ENCODE data around the gene SELENOO.

SELENOO gene

DNA sequence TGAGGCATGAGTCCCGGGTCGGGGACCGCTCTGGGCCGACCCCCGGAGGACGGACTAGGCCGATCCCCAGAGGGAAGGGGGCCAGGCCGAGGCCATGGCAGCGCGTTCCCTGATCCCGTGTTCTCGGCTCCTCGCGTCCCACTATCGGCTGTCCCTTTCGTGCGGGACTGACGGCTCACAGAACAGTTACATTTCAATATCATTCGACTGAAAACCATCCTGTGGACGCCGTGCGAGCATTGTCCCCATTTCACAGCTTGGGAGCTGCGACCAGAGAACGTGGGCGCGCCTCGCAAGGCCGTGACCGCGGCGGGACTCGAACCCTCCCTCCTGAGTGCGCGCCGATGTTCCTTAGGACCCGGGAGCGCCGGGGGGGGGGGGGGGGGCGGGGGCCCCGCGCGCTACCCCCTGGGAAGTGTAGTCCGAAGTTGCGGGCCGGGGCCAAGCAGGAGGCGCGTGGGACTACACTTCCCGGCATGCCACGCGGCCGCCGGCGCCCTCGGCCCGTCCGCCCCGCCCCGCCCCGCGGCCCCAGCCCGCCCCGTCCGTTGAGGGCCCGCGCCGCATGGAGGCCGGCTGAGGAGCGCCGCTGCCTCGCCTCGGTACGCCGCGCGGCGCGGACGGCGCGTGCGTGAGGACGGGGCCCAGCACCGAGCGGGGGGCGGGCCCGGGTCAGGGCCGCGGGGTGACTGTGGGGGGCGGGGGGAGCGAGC is 15.3 kb upstream of the SELENOO start, which contains the start of gene TRABD:
Gene TRABD (plus strand): TSS at position 539 of the 713 bp plus-strand sequence. CDS start 7,148 bp downstream, outside the sequence.
- peak; percentile 73 for DNase-seq

- DNase-seq, result no peak
Measured at GRCh38 chr22:50186181-50186714, 14.6 kb upstream of the SELENOO start.

- no peak for DNase-seq
Measured at GRCh38 chr22:50186761-50187523, 13.9 kb upstream of the SELENOO start.

- no peak for DNase-seq
Measured at GRCh38 chr22:50188356-50188755, 12.5 kb upstream of the SELENOO start.

GRCh38 chr22:50189184-50189848 is 11.5 kb upstream of the SELENOO start:
- no peak for DNase-seq

DNA sequence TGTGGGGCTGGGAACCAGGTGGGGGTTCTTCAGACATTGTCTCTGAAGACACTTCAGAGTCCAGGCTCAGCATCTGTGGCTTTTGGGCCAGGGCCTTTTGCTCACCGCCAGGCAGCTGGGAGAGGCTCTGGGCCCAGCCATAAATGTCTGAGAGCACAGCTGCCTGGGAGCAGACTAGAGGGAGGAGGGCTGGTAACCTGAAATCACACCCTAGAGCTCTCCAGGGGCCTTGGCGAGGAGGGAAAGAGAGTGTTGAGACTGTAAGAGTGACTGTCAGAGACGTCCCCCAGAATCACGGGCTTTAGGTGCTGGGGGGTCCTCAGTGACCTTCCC is 11.0 kb upstream of the SELENOO start:
- no peak for DNase-seq

DNA sequence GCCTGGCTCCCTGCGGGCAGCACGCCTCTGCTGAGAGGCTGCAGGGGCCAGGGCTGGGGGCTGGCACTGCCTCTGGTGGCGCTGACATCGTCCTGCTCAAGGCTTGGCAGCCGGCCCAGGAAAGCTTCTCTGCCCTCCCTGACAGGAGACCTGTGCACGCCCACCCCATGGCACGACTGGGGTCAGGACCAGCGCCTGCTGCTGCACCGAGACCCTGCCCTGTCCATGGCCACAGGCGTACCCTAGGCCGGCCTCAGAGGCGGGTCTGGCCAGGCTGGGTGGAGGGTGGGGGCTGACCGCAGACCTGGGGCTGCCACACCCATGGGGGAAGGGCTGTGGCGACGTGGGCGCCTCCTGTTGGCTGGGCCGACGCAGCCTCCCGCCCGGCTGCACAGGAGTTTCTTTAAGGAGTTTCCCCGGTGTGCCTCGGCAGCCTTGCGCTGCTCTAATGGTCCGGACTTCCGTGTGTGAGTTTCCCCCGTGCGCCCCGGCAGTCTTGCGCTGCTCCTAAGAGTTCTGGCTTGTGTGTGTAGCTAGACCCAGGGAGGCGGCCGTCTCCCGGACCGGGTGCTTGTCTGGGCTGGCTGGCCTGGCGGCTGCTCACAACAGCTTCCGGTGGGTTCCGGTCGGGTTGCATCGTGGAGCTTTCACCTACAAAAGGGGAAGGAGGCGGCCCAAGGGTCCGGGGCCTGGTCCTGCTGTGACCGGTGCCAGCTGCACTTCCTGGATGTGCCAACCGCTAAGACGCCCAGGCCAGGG is 10.4 kb upstream of the SELENOO start:
- DNase-seq, result no peak

- no peak for DNase-seq
Measured at GRCh38 chr22:50190941-50191741, 9.7 kb upstream of the SELENOO start.

- DNase-seq, result no peak
Measured at GRCh38 chr22:50192436-50193204, 8.2 kb upstream of the SELENOO start.

DNA sequence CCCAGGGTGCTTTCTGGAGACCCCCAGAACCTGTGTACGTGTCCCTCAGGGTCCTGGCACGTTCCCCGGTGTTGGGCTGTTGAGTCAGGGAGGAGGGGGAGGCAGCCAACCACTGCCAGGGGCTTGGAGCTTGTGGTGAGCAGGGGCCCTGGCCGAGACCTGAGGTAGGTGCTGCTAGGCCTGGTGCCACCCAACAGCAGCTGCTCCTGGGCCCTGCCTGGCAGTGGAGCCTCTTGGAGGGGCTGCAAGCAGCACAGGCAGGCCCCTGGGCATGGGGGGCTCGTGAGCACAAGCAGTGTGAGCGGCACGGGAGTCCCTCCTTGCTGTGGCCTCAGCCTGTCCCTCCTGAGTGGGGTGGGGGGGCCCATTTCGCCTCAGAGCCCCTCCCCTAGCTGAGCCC is 7.2 kb upstream of the SELENOO start:
- no peak for DNase-seq

DNA sequence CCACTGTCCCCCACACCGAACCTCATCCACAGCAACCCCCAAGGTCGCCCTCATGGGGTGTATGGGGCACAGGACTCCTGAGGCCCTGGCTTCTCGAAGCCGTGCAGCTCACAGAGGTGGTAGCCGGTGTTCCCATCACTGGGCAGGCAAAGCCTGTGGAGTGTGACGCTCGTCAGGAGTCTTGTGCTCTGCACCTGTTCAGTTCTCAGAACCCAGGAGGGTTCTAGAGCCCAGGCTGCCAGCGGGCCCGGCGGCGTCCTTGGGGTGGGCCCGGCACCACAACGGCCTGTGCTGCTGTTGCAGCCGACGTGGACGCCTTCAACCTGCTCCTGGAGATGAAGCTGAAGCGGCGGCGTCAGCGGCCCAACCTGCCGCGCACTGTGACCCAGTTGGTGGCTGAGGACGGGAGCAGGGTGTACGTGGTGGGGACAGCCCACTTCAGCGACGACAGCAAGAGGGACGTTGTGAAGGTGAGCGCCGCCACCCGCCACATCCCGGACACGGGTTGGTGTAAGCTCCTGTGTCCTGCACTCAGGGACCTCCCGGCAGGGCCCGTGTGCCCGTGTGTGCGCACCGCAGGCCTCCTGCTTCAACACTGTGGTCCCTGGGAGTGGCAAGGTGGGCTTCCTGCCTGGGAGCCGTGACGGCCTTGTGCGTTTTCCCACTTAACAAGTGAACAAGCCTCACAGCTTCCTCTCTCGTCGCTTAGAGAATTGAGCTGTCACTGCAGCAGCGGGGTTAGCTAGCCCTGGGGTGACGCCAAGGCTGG is 6.6 kb upstream of the SELENOO start:
- no peak for DNase-seq

DNA sequence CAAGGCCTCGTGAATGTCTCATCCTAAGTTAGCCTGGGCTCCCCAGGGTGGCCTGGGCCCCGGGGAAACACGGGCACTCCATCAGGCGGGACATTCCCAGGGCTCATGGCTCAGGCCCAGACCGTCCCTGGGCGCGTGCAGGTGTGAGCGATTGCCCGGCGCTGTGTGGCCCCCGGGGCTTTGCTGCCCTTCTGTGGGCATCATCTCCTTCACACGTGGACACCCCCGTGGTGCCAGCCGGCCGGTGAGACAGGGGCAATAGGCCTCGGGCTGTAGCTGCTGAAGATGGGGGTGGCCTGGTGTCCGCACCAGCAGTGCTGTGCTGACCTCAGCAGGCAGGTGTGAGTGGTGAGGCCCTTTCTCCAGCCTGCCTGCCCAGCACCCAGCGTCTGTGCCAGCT is 4.6 kb upstream of the SELENOO start:
- DNase-seq, result no peak

- no peak for DNase-seq
Measured at GRCh38 chr22:50197000-50197800, 3.6 kb upstream of the SELENOO start.

- DNase-seq, result no peak
Measured at GRCh38 chr22:50197856-50198623, 2.8 kb upstream of the SELENOO start.

DNA sequence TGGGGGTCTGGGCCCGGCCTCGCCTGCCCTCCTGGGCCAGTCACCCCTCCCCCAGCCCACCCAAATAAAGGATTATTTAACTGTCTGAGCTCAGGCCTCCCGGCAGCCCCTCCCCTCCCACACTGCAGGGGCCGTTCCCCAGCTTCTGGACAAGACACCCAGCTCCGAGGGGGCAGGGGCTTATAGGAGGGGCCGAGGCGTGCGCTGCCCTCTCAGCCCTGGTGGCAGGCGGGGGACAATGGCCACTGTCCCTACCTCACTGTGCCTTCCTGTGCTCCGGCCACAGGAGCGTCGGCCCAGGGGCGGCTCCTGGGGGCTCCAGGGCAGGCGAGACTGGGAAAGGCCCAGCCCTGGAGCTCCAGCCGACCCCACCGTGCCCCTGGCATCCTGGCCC is 2.2 kb upstream of the SELENOO start:
- DNase-seq, result no peak

- no peak for DNase-seq
Measured at GRCh38 chr22:50199251-50199721, 1.5 kb upstream of the SELENOO start.

GRCh38 chr22:50199829-50200460 is 866 bp upstream of the SELENOO start:
- DNase-seq, result no peak

Measured in T1000 (cell line).